G401.6 (cell line): ENCODE measurements around the gene JRKL.

Experiments
- FAIRE-seq: peaks from 2 replicates; lab custom pipeline; 2012; peaks lifted over from hg19 to GRCh38; lab: Jason Lieb, UNC

The JRKL gene

DNA sequence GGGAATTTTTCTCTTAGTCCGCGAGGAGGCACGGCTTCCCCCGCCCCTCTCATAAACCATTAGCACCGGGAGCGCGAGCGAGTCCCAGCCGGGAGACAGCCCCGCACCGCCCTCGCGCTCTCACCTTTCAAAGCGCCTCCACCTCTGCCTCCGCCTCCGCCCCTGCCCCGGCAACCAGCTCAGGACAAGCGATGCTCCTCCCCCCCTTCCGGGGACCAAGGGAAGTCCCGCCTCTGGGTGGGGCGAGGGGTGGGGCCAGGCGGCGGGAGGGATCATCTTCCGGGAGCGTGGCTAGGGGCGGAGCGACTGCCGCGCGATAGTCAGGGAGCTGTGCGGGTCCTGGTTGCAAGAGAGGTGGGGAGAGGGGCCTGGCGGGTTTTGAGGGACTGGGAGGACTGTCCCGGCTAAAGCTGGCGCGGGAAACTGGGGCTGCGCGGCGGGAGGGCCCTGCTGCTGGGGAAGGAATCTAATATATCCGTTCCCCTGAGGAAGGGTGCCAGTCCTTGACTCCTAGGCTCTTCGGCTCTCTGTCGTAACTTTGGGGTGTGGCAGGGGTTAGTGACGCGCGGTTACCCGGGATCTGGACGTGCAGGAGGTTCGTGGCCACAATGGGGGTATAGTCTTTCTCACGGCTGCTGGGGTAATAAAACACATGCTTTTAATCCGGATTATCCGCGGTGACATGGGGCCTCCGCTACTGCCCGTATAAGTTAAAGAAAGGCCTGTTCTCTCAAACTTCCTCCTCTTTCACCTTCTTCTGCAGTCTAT, at the start of gene JRKL, which contains the start of gene CCDC82:
TSS of gene JRKL (plus strand) at position 294 of the 768 bp plus-strand sequence. CDS start 637 bp downstream, outside the sequence.
TSS of gene CCDC82 (minus strand) at position 193 of the 768 bp plus-strand sequence. CDS start 5,165 bp downstream, outside the sequence.
- FAIRE-seq = peak; percentile 84

GRCh38 chr11:96340555-96340885, 49.3 kb upstream of the JRKL start:
- FAIRE-seq = no peak

DNA sequence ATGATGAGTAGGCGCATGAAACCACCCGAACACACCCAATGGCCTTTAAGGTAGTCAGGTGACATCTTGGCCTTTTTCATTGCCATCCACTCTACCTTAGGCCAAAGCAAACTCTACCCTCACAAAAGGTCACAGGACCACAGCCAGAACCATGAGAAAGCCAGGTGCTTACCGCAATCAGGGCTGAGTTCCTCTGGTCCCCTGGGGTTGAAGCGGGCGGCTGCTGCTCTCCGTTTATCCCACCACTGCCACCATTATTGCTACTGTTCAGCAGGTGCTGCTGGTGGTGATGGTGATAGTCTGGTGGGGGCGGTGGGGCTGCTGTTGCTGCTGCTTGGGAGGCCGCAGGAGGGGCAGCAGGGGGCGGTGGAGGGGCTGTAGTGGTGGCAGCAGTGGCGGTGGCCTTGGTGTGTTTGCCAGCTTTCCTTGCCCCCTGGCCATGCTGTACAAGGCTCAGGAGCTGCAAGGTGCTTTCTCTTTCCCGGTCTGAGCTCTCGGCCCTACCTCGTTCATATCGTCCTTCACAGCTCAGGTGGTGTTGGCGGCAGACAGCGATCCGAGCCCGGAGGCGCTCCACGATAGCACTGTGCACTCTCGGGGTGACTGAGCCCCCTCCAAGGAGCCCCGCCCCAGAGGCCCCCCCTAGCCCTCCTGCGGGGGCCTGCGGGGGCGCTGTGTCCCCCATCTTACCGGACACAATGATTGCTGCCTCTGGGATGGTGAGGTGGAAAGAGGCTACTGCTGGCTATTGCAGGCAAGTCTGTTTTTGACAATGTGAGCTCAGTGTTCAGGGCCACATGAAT, 48.4 kb upstream of the JRKL start:
- FAIRE-seq = no peak

GRCh38 chr11:96342014-96342960, 47.5 kb upstream of the JRKL start:
- FAIRE-seq = no peak

DNA sequence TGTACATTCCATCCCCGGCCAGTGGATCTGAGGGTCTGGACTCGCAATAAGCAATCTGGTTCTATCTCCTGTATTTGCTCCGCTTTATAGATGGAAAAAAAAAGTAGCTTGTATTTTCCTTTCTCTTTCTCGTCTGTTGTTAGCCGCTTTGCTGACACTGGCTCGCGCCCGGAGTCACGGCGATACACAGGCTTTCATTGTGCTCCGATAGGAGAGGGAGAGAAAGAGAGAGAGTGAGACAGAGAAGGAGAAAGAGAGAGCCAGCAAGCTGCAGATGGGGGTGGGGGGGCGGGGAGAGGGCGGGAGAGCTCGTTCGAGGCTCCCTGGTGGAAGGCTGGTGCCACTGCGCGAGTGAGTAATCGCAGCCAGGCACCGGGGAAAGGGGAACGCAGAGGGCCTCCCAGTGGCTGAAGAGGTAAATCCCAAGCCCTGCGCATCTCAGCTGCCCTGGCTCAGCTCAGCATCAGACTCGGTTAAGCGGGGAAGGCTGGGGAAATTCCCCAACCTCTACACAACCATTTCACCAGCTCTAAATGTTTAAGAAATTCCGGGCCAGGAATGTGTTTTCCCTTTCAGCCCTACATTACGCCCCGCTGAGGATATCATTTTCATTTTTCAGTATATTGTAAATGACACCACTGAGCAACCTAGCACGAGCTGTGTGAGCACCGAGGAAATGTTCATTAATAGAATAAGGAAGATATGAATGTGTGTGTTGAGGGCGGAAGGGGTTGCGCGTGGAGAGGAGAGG, 46.7 kb upstream of the JRKL start, which contains the start of gene MAML2:
TSS of gene MAML2 (minus strand) at position 235 of the 751 bp plus-strand sequence. CDS start 1,300 bp downstream, outside the sequence.
- FAIRE-seq = no peak

- FAIRE-seq = no peak
Observed at GRCh38 chr11:96356848-96357247, 33.0 kb upstream of the JRKL start.

DNA sequence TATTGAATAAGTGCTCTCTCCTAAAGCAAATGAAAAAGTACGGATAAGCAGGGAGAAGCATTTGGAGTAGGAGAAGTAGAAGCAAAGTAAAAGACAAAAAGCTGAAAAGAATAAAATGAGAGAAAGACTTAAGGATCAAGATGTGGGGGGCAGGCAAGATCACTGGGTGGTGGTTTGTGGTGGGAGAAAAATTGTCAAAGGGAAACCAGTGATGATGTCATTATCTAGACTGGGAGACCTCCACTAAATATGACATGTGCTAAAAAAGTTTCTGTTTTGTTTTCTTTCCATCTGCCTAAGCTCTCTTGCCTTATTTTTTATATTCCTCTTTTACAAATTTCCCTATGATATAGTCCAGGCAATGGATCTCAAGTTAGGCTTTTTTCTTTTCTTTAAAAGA, 32.0 kb upstream of the JRKL start:
- FAIRE-seq = no peak

DNA sequence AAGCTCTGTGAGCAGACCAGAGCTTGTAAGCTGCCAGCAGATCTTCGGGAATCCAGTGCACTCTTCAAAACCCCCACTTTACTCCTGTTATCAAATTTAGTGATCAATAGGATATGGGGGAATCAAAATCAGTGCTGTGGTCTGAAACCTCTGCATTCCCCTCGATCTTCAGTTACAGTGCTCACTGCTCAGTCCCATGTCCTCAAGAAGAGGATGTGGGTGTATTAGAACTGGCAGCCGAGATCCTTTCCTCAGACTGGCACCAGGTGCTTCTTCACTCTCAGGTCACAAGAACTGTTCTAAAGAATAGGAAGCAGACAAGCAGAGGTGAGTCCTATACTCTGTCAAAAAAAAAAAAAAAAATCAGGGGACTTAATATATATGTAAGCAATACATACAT, 31.5 kb upstream of the JRKL start:
- FAIRE-seq = no peak

- no peak for FAIRE-seq
Observed at GRCh38 chr11:96361778-96362177, 28.0 kb upstream of the JRKL start.

DNA sequence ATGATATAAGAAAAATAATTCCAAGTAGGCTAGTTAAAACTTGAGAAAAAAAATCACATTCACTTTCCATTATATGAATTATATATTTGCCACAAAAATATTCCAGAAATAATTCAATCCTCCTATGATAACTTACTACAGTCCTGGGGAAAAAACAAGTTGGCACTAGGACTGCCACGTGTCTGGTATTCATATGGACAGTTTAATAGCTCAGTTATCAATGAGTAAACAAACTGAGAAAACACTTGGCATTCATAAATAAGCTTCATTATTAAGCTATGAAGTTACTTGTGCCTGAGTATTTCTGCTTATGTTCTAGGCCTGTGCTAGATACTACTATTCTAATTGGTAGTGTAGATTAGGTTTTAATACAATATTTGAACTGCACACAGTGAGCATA, 24.3 kb upstream of the JRKL start:
- no peak for FAIRE-seq

- no peak for FAIRE-seq
Observed at GRCh38 chr11:96366024-96366423, 23.8 kb upstream of the JRKL start.

DNA sequence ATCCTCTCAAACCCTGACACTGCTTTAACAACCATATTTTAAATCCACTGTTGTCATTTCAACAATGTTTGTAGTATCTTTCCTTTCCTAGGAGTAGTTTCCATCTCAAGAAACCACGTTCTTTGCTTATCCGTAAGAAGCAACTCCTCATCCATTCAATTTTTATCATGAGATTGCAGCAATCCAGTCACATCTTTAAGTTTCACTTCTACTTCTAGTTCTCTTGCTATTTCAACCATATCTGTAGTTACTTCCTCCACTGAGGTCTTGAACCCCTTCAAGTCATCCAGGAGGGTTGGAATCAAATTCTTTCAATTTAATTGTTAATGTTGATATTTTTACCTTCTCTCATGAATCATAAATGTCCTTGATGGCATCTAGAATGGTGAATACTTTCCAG, 22.5 kb upstream of the JRKL start:
- FAIRE-seq = no peak

DNA sequence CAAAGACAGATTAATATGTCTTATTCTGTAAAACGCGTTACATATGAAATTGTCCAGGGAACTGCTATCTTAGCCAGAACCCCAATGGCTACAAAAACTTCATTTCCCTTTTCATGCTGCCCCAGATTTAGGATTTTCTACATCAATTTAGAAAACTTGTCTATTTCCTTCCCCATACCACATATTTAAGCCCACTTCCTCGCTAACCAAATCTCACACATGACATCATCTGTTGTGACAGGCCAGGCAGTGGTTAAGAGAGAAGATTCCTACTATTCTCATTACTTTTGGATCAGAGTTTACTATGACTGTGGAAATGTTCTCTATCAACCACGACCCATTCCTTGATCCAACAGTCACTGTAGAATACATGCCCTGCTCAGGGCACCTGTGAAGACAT, 16.0 kb upstream of the JRKL start:
- no peak for FAIRE-seq

DNA sequence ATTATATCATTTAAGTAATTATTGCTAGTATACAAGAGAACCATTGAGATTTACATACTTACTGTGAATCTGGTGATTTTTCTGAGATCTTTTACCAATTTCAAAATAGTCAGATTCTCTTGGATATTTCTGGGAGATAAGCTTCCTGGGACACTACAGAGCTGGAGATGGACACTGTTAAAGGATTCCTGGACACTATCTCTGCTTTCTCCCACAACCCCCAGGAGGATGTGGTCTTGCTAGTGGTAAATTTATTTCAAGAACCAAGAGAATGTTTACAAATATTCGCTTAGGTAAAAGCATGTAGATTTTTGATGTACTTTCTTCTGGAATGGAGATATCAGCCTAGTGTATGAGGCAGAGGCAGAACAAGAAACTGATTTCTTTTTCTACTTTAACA, 13.0 kb upstream of the JRKL start:
- FAIRE-seq = no peak

- no peak for FAIRE-seq
Observed at GRCh38 chr11:96384156-96384555, 5.7 kb upstream of the JRKL start.

GRCh38 chr11:96385187-96385586, 4.6 kb upstream of the JRKL start:
- no peak for FAIRE-seq

GRCh38 chr11:96388891-96389719, 708 bp upstream of the JRKL start:
- FAIRE-seq = no peak

DNA sequence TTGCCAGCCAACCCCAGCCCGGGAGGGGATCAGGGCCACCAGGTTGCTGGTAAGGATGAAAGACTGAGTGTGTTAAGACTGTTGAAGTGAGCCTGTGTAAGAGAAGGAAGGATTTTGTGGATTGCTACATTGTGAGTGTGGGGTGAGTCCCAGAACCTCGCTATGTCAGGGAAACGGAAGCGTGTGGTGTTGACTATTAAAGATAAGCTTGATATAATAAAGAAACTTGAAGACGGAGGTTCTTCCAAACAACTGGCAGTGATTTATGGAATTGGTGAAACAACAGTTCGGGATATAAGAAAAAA, 627 bp downstream of the JRKL start:
- no peak for FAIRE-seq

- no peak for FAIRE-seq
Observed at GRCh38 chr11:96391698-96392307, 2.0 kb downstream of the JRKL start.

- FAIRE-seq = peak; percentile 91
Observed at GRCh38 chr11:96393753-96394348, 4.0 kb downstream of the JRKL start.
